ENCODE measurements around the gene PRELP.
A peak's percentile ranks its signal among the peaks of the same experiment; 100 is the strongest.

The PRELP gene

GRCh38 chr1:203477748-203478147 lies 2.1 kb downstream of the PRELP start:
- no peak for TF ChIP-seq CTCF (IDR thresholded peaks at IDR 0.05; ENCODE audit: low read depth, low read length)
- no peak for DNase-seq (ENCODE audit: extremely low read depth, low read depth)

GRCh38 chr1:203478231-203478630 lies 2.6 kb downstream of the PRELP start:
- no peak for DNase-seq (ENCODE audit: extremely low read depth, low read depth)
- no peak for TF ChIP-seq CTCF (IDR thresholded peaks at IDR 0.05; ENCODE audit: low read depth, low read length)

- TF ChIP-seq CTCF (IDR thresholded peaks at IDR 0.05; ENCODE audit: low read depth, low read length): no peak
- DNase-seq (ENCODE audit: extremely low read depth, low read depth): no peak
Observed at GRCh38 chr1:203478986-203479385, 3.4 kb downstream of the PRELP start.

- no peak for DNase-seq (ENCODE audit: extremely low read depth, low read depth)
Observed at GRCh38 chr1:203479646-203480045, 4.0 kb downstream of the PRELP start.

GRCh38 chr1:203480084-203480483 lies 4.5 kb downstream of the PRELP start:
- TF ChIP-seq CTCF (IDR thresholded peaks at IDR 0.05; ENCODE audit: low read depth, low read length): no peak; the same call in none of the 2 replicates
- DNase-seq (ENCODE audit: extremely low read depth, low read depth): peak; percentile 52

More at GRCh38 chr1:203479646-203480045, 4.0 kb downstream of the PRELP start:
- no peak for TF ChIP-seq CTCF (IDR thresholded peaks at IDR 0.05; ENCODE audit: low read depth, low read length)

GRCh38 chr1:203480525-203481084 lies 5.0 kb downstream of the PRELP start:
- TF ChIP-seq CTCF (IDR thresholded peaks at IDR 0.05; ENCODE audit: low read depth, low read length): no peak
- DNase-seq (ENCODE audit: extremely low read depth, low read depth): peak; percentile 85

GRCh38 chr1:203481196-203481595 lies 5.6 kb downstream of the PRELP start:
- TF ChIP-seq CTCF (IDR thresholded peaks at IDR 0.05; ENCODE audit: low read depth, low read length): no peak
- no peak for DNase-seq (ENCODE audit: extremely low read depth, low read depth)
